CD14-positive monocyte (primary cell): ENCODE measurements around the gene GYG1. TPM values are rescaled to one million over a fixed set of nuclear protein-coding genes. Genes with fewer than 3 reads are reported as not detected.
A peak's percentile ranks its signal among the peaks of the same experiment; 100 is the strongest.

Experiments
- DNase-seq, 3 donors: peaks; one replicate each; pipeline ENCODE4 v3.0.0-alpha.2; 2011 to 2022
- H2AFZ ChIP-seq: 2 replicates; pipeline ENCODE4 v1.6.0; 2012; ENCODE audit warnings: mild to moderate bottlenecking, low read depth, low read length, inconsistent platforms; ENCODE audit not compliant: insufficient read depth, poor library complexity, severe bottlenecking
- H3K27ac ChIP-seq, 2 donors: 1 replicate in 1 of 2; 2 replicates in 1 of 2; pipeline ENCODE4 v1.5.1; 2012 to 2013; ENCODE audit warnings: low read length in 2 of 2, control low read depth in 1 of 2, inconsistent platforms in 1 of 2, low read depth in 1 of 2, mild to moderate bottlenecking in 1 of 2
- H3K27me3 ChIP-seq, 2 donors: one replicate each; pipeline versions ENCODE4 v1.6.0 to v1.6.1; 2011 to 2013; ENCODE audit warnings: low read length in 2 of 2; ENCODE audit not compliant: control insufficient read depth in 2 of 2, insufficient read depth in 2 of 2
- H3K36me3 ChIP-seq, 2 donors: replicated peaks in 1 of 2; 1 replicate in 1 of 2; 2 replicates in 1 of 2; pipeline versions ENCODE4 v1.5.1 to v1.6.1; 2012 to 2013; ENCODE audit warnings: low read length in 2 of 2, control low read depth in 1 of 2, inconsistent platforms in 1 of 2, mild to moderate bottlenecking in 1 of 2; ENCODE audit not compliant: insufficient read depth in 2 of 2, control insufficient read depth in 1 of 2
- H3K4me1 ChIP-seq, 2 donors: 1 replicate in 1 of 2; 2 replicates in 1 of 2; pipeline versions ENCODE4 v1.5.1 to v1.6.1; 2012 to 2013; ENCODE audit warnings: low read length in 2 of 2, control low read depth in 1 of 2, inconsistent platforms in 1 of 2, mild to moderate bottlenecking in 1 of 2, moderate library complexity in 1 of 2; ENCODE audit not compliant: insufficient read depth in 2 of 2, control insufficient read depth in 1 of 2
- H3K4me2 ChIP-seq: replicated peaks from 2 replicates; pipeline ENCODE3; 2012; ENCODE audit warnings: low read length, moderate library complexity, mild to moderate bottlenecking; ENCODE audit not compliant: poor library complexity, severe bottlenecking; ENCODE audit errors: extremely low read depth
- H3K4me3 ChIP-seq, 3 experiments: fragments of 200-600 bp in 1 of 3; sonication (generic) in 1 of 3; replicated peaks in 1 of 3; 1 replicate in 2 of 3; 2 replicates in 1 of 3; pipeline ENCODE4 v1.5.1; 2011 to 2013; ENCODE audit warnings: low read length in 3 of 3, mild to moderate bottlenecking in 3 of 3, control low read depth in 2 of 3, low read depth in 2 of 3, inconsistent platforms in 1 of 3, moderate library complexity in 1 of 3
- H3K79me2 ChIP-seq: 2 replicates; pipeline ENCODE4 v1.6.0; 2012; ENCODE audit warnings: mild to moderate bottlenecking, control low read depth, inconsistent platforms, low read length, moderate library complexity; ENCODE audit not compliant: insufficient read depth
- H3K9ac ChIP-seq: 2 replicates; pipeline ENCODE4 v1.6.0; 2017; ENCODE audit warnings: low read length, mild to moderate bottlenecking; ENCODE audit not compliant: insufficient read depth, poor library complexity, severe bottlenecking
- H3K9me3 ChIP-seq, 2 donors: replicated peaks in 1 of 2; 1 replicate in 1 of 2; 2 replicates in 1 of 2; pipeline versions ENCODE4 v1.5.1 to v1.6.1; 2012 to 2013; ENCODE audit warnings: low read length in 2 of 2, control low read depth in 1 of 2; ENCODE audit not compliant: control insufficient read depth in 1 of 2, insufficient read depth in 1 of 2
- H4K20me1 ChIP-seq: 2 replicates; pipeline ENCODE4 v1.6.0; 2012; ENCODE audit warnings: mild to moderate bottlenecking, low read length, control low read depth, moderate library complexity; ENCODE audit not compliant: insufficient read depth
- H3K27ac Mint-ChIP-seq, 7 donors: one replicate each; pipeline ENCODE4 v1.8.0; 2020; ENCODE audit warnings: mild to moderate bottlenecking in 7 of 7, mixed read lengths in 7 of 7, moderate library complexity in 6 of 7, inconsistent platforms in 2 of 7
- H3K27me3 Mint-ChIP-seq, 3 donors: one replicate each; pipeline ENCODE4 v1.8.0; 2021 to 2022; ENCODE audit warnings: low read depth in 3 of 3, mild to moderate bottlenecking in 3 of 3, mixed read lengths in 3 of 3, moderate library complexity in 3 of 3, inconsistent platforms in 1 of 3
- H3K36me3 Mint-ChIP-seq, 2 donors: one replicate each; pipeline ENCODE4 v1.8.0; 2020; ENCODE audit warnings: mixed read lengths in 2 of 2, inconsistent platforms in 1 of 2, mild to moderate bottlenecking in 1 of 2
- H3K4me1 Mint-ChIP-seq: one replicate; pipeline ENCODE4 v1.8.0; 2020; ENCODE audit warnings: mild to moderate bottlenecking, mixed read lengths
- H3K4me3 Mint-ChIP-seq, 2 donors: one replicate each; pipeline ENCODE4 v1.8.0; 2020; ENCODE audit warnings: mild to moderate bottlenecking in 2 of 2, mixed read lengths in 2 of 2, moderate library complexity in 1 of 2
- H3K9me3 Mint-ChIP-seq, 7 donors: one replicate each; pipeline ENCODE4 v1.8.0; 2020 to 2022; ENCODE audit warnings: mixed read lengths in 7 of 7, mild to moderate bottlenecking in 6 of 7, moderate library complexity in 6 of 7, inconsistent platforms in 2 of 7
- WGBS: methylation state at CpG from one replicate; pipeline ENCODE4 v1.1.5; 2013; ENCODE audit warnings: missing lambda C conversion rate; ENCODE audit not compliant: insufficient coverage; 5-methylcytosine and 5-hydroxymethylcytosine counted together
- intact Hi-C, 2 donors: fragments of 100-400 bp; cut with micrococcal nuclease; formaldehyde crosslinking; loops; one replicate each; pipeline versions ENCODE4 v1.15.0 to v1.15.1; 2023
- polyA plus RNA-seq, 3 donors: library from polyadenylated mRNA; depleted of rRNA in 1 of 3; unstranded in 2 of 3; stranded (reverse) in 1 of 3; fragments of 300-500 nt in 2 of 3; fragments of >200 nt in 1 of 3; fragmentation: Illumina TruSeq in 2 of 3; gene quantifications; 1 replicate in 2 of 3; 2 replicates in 1 of 3; pipeline ENCODE4 v1.2.3, GENCODE V29; 2012 to 2021
- TF ChIP-seq, protein P1 (sequence below): fragments of 200-600 bp; IDR thresholded peaks from one replicate; pipeline ENCODE4 v1.8.0; 2022; ENCODE audit warnings: antibody characterized with exemption, mild to moderate bottlenecking

GYG1 gene
- polyA plus RNA-seq, 3 donors = 50.6 to 122 (median 121) TPM

GRCh38 chr3:149007567-149008257 lies 16.4 kb downstream of the GYG1 start:
- TF ChIP-seq, protein P1, sequence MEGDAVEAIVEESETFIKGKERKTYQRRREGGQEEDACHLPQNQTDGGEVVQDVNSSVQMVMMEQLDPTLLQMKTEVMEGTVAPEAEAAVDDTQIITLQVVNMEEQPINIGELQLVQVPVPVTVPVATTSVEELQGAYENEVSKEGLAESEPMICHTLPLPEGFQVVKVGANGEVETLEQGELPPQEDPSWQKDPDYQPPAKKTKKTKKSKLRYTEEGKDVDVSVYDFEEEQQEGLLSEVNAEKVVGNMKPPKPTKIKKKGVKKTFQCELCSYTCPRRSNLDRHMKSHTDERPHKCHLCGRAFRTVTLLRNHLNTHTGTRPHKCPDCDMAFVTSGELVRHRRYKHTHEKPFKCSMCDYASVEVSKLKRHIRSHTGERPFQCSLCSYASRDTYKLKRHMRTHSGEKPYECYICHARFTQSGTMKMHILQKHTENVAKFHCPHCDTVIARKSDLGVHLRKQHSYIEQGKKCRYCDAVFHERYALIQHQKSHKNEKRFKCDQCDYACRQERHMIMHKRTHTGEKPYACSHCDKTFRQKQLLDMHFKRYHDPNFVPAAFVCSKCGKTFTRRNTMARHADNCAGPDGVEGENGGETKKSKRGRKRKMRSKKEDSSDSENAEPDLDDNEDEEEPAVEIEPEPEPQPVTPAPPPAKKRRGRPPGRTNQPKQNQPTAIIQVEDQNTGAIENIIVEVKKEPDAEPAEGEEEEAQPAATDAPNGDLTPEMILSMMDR = no peak
- intact Hi-C loops = no loop called here
- Histone ChIP-seq H3K27me3 (no peaks in the 10 kb centered on the region), H3K4me3 (no peak overlapping the region), H2AFZ (no peak overlapping the region), H3K36me3 (peaks cover 90 to 91% of the 10 kb centered on the region in 2 donors), H3K9ac (no peak overlapping the region), H3K9me3 (no peaks in the 10 kb centered on the region), H3K79me2 (peaks cover 4% of the 10 kb centered on the region), H3K4me1 (no peaks in the 10 kb centered on the region), H3K27ac (no peak overlapping the region), H4K20me1 (peaks cover 34% of the 10 kb centered on the region), H3K4me2 (no peak overlapping the region)
- Mint-ChIP-seq H3K4me3 (no peak overlapping the region), H3K36me3 (peaks cover 67 to 84% of the 10 kb centered on the region in 2 donors), H3K9me3 (no peaks in the 10 kb centered on the region), H3K27me3 (no peaks in the 10 kb centered on the region), H3K4me1 (no peaks in the 10 kb centered on the region), H3K27ac (peak overlapping the region in 3 of 7 donors; percentile 27 to 78 (median 37))
- no peak for DNase-seq
- WGBS = 100% methylated on average over 2 of the region's 7 CpGs

GRCh38 chr3:149009732-149010131 lies 18.4 kb downstream of the GYG1 start:
- Mint-ChIP-seq H3K9me3 (no peaks in the 10 kb centered on the region), H3K27me3 (no peaks in the 10 kb centered on the region), H3K4me3 (no peak overlapping the region), H3K27ac (no peak overlapping the region), H3K36me3 (peaks cover 65 to 87% of the 10 kb centered on the region in 2 donors), H3K4me1 (no peaks in the 10 kb centered on the region)
- TF ChIP-seq, protein P1 = no peak
- intact Hi-C loops = no loop called here
- Histone ChIP-seq H3K36me3 (peaks cover 89 to 96% of the 10 kb centered on the region in 2 donors), H3K27ac (no peak overlapping the region), H3K9ac (no peak overlapping the region), H2AFZ (no peak overlapping the region), H4K20me1 (peaks cover 38% of the 10 kb centered on the region), H3K4me3 (no peak overlapping the region), H3K4me1 (no peaks in the 10 kb centered on the region), H3K27me3 (no peaks in the 10 kb centered on the region), H3K9me3 (no peaks in the 10 kb centered on the region), H3K4me2 (no peak overlapping the region), H3K79me2 (peaks cover 4% of the 10 kb centered on the region)
- no peak for DNase-seq
- WGBS = 100% methylated on average over 1 of the region's 2 CpGs
